Renal cortical epithelial cell (primary cell): ENCODE data around the gene SSBP4. TPM values are rescaled to one million over a fixed set of nuclear protein-coding genes. Genes with fewer than 3 reads are reported as not detected.
"Not testable (repeated sequence)": the region's sequence is repeated elsewhere in the genome, so short reads cannot be mapped to it uniquely, and the experiment has no call there.

Experiments used
- DNase-seq: peaks from one replicate; pipeline ENCODE4 v3.0.0-alpha.2; 2011; ENCODE audit warnings: low read depth
- total RNA-seq: library from RNA; depleted of rRNA; stranded (reverse); fragments of >200 nt; gene quantifications from 2 replicates; pipeline ENCODE4 v1.2.3, GENCODE V29; 2014

SSBP4 gene
- total RNA-seq, 1 donor from 2014 or later = 40.5 TPM

DNA sequence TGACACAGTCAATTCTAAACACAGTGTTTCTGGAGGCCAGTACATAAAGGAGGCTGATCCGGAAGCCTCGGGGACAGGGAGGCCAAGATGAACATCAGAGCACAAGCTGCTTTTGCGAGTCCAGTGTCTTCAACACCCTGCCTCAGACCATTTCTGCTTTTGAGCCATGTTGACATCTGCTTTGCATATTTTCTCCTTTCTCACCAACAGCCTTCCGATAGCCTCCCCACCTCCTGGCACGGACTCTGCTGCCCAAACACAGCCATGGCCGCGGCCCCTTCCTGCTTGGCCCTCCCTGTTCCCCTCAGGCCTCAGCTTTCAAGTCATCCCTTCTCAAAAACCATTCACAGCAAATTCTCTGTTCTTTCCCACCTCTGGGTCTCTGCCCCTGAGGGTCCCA is 25.4 kb upstream of the SSBP4 start:
- no peak for DNase-seq

DNA sequence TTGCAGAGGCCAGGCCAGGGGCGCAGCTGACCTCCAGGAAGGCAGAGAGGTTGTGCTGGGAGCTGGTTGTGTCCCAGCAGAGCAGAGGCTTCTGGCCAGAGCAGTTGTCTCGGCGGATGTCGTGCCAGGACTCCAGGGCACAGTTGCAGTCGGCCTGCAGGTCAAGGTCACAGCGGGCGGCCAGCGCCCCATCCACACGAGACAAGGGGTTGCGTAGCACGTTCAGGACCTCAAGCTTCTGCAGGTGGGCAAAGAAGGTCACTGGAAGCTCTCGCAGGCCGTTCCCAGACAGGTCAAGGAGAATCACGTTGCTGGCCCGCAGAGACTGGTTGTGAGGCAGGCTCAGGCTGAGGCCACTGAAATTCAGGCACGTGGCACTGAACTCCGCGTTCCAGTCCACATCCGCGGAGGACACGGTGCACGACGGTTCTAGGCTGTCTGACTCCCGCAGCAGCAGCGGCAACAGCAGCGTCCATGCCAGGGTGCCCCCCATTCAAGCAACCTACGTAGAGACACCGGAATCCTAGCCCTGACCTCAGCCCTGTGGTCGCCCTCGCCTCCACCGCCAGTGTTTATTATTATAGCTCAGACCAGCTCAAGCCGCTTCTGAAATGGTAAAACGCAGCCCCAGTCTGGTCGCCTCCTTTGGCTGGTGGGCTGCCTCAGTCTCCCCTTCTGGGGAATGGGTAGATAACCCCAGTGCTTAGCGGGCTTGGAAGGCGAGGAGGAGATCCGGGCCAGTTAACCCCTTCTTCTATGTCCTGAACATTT is 22.5 kb upstream of the SSBP4 start:
- no peak for DNase-seq

DNA sequence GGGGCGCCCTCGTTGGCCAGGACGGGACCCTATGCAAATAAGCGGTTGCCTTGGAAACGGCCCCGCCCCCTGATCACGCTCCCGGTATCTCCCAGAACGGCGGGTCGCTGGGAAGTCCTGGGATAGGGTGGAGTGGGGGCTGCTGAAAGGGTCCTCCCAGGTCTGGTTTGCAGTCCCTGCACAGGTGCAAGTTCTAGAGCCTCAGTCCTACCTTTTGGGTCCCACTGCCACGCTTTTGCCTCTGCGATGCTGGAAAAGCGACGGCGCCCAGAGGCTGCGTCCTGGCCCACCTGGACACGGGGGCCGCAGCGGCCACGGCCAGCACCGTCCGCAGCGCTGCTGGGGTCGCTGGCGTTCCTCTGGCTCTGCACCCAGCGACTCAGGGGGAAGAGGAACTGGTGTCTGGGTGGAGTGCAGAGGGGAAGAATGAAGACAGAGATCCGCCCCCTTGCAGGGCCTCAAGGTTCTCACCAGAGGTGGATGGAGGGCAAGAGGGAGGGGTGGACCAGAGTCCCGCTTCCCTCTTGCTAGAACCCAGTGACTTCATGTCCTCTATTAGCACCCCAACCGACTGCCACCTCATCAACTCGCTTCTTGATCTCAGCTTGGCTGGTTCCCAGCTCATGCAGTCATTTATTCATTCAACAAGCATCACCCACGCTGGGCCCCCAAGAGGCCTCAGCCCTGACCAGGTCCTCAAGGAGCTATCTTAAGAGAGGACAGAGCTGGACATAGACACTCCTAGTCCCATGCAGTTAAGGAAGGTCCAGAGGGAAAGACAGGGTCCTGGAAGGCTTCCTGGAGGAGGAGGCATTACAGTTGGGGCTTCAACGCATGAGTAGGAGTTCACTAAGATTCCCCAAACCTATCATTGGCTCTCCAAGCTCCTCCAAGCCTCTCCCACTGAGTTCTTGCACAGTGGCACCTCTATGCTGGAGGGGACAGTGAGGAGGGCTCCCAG is 21.7 kb upstream of the SSBP4 start, which contains the start of gene LRRC25:
Gene LRRC25 (minus strand): TSS at position 381 of the 961 bp plus-strand sequence. CDS start 659 bp downstream, outside the sequence.
- DNase-seq = no peak

DNA sequence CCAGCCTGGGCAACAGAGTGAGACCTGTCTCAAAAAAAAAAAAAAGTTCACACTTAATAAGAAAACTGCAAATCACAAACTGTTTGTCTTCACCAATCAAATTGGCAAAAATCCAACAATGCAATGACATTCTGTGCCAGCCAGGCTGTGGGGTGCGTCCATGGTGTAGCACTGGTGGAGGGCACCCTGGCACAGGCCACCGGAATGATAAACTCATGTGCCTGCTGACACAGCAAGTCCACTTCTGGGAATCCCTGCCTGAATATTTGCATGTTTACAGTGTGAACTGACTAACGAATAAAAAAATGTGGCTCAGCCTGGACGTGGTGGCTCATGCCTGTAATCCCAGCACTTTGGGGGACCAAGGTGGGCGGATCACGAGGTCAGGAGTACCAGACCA is 20.2 kb upstream of the SSBP4 start:
- peak; percentile 89 for DNase-seq

DNA sequence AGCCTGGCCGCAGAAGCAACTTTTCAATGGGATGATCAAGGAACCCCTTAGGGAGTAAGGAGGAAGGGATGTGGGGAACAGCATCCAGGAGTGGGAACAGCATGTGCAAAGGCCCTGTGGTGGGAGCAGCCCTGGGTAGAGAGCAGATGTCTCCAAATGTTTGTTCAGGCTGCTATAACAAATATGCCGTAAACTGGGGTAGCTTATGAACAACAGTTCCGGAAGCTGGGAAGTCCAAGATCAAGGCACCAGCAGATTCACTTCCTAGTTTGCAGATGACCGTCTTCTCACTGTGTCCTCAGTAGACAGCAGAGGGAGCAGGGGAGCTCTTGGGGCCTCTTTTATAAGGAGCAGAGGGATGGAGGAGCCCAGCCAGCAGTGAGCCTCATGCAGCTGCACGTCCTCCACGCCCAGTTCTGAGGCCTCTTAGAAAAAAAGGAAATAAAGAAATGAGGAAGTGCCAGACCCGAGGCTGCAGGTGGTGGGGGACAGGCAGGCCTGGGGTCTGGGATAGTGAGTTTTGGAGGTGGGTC is 17.6 kb upstream of the SSBP4 start:
- peak; percentile 87 for DNase-seq

DNA sequence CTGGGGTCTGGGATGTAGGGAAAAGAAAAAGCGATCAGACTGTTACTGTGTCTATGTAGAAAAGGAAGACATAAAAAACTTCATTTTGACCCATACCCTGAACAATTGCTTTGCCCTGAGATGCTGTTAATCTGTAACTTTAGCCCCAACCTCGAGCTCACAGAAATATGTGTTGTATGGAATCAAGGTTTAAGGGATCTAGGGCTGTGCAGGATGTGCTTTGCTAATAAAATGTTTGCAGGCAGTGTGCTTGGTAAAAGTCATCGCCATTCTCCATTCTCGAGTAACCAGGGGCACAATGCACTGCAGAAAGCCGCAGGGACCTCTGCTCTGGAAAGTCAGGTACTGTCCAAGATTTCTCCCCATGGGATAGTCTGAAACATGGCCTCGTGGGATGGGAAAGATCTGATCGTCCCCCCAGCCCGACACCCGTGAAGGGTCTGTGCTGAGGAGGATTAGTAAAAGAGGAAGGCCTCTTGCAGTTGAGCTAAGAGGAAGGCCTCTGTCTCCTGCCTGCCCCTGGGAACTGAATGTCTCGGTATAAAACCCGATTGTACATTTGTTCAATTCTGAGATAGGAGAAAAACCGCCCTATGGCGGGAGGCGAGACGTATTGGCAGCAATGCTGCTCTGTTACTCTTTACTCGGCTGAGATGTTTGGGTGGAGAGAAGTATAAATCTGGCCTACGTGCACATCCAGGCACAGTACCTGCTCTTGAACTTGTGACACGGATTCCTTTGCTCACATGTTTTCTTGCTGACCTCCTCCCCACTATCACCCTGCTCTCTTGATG is 16.5 kb upstream of the SSBP4 start:
- peak; percentile 67 for DNase-seq

DNA sequence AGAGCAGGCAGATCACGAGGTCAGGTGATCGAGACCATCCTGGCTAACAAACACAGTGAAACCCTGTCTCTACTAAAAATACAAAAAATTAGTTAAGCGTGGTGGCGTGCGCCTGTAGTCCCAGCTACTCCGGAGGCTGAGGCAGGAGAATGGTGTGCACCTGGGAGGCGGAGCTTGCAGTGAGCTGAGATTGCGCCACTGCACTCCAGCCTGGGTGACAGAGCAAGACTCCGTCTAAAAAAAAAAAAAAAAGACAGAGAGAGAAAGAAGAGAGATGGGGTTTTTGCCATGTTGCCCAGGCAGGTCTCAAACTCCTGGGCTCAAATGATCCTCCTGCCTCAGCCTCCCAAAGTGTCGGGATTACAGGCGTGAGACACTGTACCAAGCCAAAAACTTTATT is 13.4 kb upstream of the SSBP4 start:
- DNase-seq = not testable (repeated sequence)

DNA sequence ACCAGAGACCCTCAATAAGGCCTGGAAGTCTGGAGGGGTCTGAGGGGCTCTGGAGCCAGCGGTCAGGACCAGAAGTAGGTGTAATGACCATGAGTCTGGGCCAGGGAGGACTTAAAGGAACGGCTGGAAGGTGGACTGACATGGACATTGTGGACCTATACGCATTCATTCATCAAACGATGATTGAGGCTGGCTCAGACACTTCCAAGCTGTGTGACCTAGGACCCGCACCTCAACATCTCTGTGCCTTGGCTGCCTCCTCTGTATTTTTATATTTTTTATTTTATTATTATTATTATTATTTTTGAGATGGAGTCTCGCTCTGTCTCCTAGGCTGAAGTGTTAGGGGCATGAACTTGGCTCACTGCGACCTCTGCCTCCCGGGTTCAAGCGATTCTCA is 12.4 kb upstream of the SSBP4 start:
- DNase-seq = no peak

DNA sequence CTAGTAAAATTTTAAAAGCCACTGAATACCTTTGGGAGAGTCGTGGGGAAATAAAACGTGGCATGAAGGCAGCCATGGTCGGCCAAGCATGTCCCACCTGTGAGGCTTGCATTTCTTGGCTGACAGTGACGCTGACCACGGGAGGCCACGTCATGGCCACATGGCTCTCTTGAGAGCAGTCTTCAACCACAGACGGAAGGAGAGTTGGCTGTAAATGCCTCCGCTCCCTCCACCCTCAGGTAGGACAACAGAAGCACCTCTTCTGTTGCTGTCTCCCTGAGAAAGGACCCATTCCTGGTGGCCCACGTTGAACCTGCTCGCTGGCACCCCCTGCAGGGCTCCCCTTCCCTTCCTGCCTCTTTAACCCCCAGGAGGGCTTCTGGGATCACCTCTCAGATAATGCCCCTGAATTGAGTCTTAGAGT is 11.1 kb upstream of the SSBP4 start:
- peak; percentile 96 for DNase-seq

DNA sequence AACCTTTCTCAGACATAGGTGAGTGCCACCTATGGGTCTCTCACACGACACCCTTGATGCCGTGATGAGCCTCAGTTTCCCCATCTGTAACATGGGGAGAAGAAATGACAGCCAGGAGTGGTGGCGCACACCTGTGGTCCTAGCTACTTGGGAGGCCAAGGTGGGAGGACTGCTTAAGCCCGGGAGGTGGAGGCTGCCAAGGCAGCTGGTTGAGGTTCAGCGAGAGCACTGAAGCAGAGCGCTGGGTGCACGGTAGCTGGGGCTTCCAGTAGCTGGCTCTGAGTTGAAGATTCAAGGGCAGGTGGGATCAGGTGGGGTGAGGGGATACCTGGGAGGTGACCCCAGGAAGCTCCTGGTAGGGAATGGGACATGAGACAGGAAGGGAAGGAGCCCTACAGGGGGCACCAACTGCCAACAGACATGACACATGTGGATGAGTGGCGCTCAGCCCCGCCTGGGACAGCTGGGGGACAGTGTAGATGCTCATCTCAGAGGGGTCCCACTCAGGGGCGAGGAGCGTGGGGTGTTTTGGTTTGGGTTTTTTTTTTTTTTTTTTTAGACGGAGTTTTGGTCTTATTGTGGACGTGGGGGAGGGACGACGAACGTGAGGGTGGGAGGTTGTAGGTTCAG is 6.5 kb upstream of the SSBP4 start:
- no peak for DNase-seq

DNA sequence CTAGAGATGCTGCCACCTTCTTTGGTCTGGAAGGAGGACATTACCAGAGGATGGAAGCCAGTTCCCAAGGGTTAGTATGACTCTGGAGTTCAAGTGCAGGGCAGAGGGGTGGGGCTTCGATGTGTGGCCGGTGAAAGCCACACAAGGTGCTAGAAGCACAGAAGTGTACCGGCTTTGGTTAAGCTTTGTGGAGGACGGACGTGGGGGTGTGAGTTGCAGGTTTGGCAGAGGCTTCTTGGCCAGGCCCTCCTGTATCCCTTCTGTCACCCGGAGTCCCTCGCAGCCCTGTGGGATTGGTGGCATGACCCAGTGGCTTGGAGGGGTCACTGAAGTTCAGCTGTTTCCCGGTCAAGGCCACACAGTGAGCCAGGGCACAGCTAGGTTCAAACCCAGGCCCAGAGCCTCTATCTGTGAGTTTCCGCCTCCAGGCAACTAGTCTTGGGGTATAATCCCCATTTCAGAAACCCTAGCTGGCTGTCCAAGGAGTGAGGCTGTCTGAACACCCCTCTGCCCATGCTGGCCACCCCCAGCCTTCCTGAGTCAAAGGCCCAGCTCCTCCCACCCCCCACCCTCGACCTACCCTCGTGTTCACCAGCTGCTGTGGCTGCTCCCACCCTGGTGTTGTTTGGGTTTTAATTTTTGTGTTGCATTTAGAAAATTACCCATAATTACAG is 4.6 kb upstream of the SSBP4 start:
- DNase-seq = peak; percentile 37

DNA sequence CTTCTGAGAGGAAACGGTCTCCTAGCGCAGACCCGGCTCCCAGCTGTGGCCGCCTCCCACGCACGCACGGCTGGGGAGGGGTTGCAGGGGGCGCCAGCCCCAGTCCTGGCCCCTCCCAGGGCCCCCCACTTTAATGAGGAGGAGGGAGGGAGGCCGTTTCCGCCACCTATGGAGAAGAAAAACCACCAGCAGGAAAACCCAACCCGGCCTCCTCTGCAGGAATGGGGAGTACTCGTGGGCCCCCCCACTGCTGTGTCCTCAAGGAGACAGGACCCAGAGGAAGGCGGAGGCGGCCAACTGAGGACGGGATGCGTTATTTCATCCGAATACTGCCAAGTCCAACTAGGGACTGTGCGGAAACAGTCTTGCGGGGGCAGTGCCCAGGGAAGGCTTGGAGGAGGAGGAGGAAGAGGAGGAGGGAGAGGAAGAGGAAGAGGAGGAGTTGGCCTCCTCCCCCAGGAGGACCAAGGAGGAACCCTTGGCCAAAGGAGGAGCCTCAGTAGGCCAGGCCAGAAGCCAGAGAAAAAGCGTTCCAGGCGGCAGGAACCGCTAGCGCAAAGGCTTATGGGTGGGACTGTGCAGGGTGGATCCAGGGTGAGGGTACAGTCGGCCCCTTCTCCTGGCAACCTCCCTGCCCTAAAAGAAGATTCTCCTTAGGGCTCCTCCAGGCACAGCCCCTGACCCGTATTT is 3.9 kb upstream of the SSBP4 start:
- DNase-seq = no peak

DNA sequence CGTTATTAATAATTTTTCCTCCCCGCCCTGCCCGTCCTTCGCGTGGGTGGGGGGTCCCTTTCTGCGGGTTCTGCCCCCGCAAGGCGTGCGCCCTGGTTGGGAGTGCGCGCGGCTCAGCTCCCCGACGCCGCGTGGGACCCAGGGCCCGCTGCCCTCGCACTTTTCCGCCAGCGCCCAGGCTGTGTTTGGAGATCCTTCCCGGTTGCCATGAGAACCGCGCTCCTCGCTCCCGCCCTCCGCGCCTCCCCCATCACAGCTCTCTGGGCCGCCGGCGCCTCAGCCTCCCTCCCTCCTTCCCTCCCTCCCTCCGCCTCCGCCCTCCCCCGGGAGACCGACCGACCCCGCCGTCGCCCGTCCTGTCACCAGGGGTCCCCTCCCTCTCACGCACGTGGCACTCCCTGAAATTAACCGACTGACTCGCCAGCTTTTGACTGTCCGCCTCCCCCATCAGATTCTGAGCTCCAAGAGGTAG is 2.4 kb upstream of the SSBP4 start:
- peak; percentile 60 for DNase-seq

DNA sequence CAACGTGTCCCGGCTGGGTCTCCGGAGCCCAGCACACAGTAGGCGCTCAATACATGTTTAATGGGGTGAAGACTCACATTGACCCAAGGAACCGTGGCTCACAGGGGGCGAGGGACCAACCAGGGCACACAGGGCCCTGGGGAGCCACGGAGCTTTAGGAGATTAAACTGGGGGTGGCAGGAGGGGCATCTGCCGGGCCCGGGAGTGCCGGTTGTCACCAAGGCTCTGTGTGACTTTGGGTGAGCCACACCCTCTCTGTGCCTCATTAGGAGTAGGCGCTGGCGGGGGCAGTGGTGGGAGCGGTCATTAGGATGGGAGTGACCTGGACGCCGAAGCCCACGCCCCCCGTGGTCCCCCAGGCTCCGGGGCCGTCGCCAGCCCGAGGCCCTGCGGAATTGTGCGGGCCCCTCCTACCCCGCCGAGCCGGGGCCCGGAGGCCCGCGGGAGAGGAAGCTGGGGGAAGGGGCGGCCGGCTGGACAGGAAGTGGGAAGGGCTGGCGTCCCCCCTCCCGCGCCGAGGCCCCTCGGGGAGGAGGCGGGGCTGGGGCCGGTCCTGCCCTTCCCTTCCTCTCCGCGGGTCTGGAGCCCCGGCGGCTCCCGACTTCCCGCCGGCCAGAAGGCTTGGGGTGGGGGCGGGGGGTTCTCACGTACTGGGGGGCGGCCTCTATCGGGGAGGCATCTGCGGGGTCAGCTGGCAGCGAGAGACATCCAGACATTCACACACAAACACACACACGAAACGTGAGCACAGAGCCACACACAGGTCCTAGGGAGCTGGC is 1.8 kb upstream of the SSBP4 start:
- no peak for DNase-seq

DNA sequence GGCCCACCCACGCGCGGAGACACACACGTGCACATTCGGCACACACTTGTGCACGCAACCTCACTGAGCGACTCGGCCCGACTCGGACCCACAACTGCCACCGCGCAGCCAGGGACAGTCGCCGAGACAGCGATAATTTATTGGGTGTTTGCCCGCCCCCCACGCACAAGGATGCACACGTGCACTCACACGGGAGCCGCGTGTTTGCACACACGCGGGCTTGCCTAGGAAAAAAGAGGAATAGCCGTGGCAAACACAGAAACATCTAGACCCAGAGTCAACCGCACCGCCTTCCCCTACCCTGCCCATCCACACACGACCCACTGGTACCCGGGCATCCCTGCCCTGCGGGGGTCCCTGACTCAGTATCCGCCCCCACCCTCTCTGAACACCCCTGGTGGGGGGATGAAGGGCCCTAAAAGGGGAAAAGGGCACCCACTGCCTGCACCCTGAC is 1.1 kb upstream of the SSBP4 start:
- DNase-seq = no peak

DNA sequence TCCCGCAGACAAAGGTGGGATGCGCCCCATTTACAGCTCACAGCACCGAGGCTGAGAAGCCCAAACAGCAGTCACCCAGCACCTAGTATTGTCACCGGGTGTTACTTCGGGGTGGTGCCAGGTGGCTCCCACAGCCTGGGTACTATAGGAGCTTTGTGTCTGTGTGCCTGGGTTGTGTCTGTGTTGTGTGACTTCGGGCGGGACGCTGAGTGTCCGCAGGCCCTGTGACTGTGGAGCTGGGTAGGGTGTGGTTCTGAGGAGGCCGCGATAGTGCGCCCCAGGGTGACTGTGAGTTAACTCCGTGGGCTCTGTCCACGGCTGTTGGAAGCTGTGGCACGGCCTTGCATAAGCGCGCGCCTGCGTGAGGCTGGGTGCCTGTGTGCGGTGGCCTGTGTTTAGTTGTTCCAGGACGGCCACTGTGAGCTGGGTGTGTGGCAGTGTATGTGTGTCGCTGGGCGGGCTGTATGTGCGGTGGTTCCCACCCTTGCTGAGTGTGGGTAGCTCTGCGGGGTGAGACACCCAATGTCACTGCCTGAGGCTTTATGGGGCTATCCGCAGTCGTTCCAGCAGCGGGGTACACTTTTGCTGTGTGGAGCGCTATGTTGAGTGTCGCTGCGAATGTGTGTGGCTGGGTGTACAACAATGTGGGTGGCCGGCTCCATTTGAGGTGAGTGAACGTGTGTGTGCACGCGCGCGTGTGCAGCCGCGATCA is 559 bp upstream of the SSBP4 start:
- DNase-seq = no peak

DNA sequence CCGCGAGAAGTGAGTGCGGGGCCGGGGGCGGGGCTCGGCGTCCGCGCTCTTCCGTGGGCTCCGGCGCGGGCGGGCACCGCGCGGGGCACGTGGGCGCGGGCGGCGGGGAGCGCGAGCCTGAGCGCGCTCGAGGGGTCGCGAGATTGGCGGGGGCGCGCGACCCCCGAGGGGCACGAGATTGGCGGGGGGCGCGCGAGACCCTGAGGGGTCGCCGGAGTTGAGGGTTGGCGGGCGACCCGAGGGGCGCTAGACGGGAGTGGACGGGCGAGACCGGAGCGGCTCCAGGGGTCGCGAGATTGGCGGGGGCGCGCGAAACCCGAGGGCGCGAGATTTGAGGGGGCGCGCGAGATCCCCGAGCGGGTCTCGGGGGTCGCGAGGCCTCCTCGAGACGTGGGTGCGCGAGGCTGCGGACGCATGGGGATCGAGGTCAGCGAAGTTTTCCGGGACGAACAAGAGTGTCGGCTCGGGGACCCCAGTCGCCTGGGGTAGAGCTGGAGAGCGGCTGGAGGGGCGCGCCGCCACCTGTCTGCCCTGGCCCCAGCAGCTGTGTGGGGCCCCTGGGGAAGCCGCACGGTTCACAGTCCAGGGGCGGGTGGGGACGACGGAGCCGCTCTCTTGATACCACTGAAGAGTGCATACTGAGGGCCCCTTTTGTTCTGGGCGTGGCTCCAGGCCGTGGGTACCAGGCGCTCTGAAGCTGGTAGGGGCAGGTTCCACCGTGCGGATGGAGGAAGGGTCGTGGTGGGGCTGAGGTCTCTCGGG is 682 bp downstream of the SSBP4 start:
- no peak for DNase-seq

DNA sequence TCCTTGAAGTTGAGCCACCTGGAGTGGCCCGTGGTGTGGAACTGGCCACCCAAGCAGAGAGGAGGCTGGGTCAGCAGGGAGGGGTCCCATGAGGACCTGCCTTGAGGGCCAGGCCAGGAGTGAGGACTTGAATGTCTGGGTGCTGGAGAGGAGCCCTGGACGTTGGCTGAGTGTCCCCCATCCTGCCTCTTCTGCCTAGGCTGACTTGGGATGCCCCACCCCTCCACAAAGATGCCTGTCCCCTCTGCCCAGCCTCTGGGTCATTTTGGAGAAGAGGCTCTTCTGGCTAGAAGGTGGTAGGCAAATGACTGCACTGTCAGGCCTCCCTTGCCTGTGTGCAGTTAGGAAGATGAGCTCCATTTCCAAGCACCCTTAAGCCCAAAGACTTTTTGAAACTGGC is 1.7 kb downstream of the SSBP4 start:
- no peak for DNase-seq
